Measurements from ENCODE around the gene ZFYVE1. TPM values are rescaled to one million over a fixed set of nuclear protein-coding genes. Genes with fewer than 3 reads are reported as not detected.

The ZFYVE1 gene
- polyA plus RNA-seq, 1 experiment = 31.6 TPM

DNA sequence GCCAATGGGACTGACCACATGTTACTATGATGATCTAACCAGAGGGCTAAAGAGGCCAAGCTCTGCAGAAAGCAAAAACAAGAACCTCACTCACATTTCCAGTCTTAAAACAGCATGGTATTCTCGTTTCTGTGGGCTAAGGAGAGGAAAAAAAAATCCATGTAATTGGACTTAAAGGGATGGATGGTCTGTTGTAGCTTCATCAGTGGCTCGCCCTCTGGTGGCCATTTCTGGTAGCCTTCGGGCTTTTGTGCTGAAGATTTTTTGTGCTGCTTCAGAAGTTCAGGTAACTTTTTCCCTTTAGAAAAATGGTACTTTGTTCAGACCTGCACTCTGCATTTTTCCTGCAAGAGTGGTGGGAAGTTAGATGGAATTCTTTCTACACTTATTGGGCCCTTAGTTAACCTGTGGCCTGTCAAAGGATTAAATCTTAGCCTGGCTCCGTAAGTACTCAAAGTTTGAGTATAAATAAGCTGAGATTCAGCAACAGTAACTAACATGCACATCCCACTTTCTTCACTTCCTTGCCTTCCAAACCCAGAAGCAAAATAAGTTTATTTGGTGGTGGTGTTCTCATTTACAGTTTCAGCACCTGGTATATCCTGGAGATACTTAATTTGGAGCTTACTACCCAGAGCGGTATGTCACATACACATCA lies 78.3 kb downstream of the ZFYVE1 start:
- Histone ChIP-seq H3K4me3 (ENCODE audit: low read depth, low read length) (no peak overlapping the region), H3K27me3 (ENCODE audit: control insufficient read depth, insufficient read depth, low read length) (no peaks in the 10 kb centered on the region), H3K36me3 (ENCODE audit: control insufficient read depth, insufficient read depth, low read length) (peaks cover 2% of the 10 kb centered on the region)
- ChIA-PET CTCF (interaction anchor here (0.6 to 7.2 kb wide), 30 partner anchors 9 to 456 kb away, joined by 3 to 292 read pairs (median 4); partner anchors contain the start of genes DCAF4, DPF3 and ZFYVE1), POLR2A (no interaction called here)
- DNase-seq (ENCODE audit: low read depth) = no peak
- TF ChIP-seq, protein P1, sequence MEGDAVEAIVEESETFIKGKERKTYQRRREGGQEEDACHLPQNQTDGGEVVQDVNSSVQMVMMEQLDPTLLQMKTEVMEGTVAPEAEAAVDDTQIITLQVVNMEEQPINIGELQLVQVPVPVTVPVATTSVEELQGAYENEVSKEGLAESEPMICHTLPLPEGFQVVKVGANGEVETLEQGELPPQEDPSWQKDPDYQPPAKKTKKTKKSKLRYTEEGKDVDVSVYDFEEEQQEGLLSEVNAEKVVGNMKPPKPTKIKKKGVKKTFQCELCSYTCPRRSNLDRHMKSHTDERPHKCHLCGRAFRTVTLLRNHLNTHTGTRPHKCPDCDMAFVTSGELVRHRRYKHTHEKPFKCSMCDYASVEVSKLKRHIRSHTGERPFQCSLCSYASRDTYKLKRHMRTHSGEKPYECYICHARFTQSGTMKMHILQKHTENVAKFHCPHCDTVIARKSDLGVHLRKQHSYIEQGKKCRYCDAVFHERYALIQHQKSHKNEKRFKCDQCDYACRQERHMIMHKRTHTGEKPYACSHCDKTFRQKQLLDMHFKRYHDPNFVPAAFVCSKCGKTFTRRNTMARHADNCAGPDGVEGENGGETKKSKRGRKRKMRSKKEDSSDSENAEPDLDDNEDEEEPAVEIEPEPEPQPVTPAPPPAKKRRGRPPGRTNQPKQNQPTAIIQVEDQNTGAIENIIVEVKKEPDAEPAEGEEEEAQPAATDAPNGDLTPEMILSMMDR (IDR thresholded peaks at IDR 0.05; ENCODE audit: insufficient read depth, low read depth, low read length) = peak; percentile 86

DNA sequence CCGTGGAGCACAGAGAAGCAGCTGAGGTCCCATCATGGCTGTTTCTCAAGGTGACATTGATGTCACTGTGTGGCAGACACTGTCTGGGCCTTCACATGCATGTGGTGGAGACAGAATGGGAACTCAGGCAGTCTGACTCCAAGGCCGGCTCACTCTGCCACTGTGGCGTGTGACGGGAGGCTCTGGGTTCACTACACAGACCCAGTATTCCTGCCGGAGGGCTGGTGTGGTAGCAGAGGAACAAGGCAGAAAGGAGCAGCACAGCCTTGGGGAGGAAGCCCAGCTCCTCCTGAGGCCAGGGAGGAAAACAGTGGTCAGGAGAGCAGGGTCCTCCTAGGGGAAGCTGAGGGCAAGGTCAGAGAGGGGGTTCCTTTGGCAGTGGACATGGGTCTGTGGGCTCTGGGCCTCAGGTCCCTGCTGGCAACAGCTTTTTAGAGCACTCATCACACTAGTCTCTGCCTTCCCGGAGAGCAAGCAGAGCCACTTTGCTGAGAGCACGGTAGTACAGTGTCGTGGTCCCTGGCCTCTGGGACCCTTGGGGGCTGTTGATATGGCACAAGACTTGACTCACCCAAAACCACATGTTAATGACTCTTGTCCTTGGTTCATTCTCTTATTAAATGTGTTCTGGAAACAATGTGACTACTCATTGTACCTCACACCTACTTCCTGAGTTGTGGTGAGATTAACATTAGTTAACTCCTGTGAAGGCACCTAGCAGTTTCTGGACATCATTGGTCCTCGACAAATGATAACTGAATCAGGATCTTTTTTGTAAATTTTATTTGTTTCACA lies 79.3 kb downstream of the ZFYVE1 start:
- Histone ChIP-seq H3K4me3 (ENCODE audit: low read depth, low read length) (no peak overlapping the region), H3K36me3 (ENCODE audit: control insufficient read depth, insufficient read depth, low read length) (peaks cover 9% of the 10 kb centered on the region), H3K27me3 (ENCODE audit: control insufficient read depth, insufficient read depth, low read length) (no peaks in the 10 kb centered on the region)
- ChIA-PET POLR2A (no interaction called here), CTCF (interaction anchor here (0.8 to 7.2 kb wide), 13 partner anchors 9 to 442 kb away, joined by 3 to 292 read pairs (median 13); partner anchors contain the start of gene DCAF4)
- TF ChIP-seq, protein P1 (IDR thresholded peaks at IDR 0.05; ENCODE audit: insufficient read depth, low read depth, low read length) = no peak
- no peak for DNase-seq (ENCODE audit: low read depth)

- peaks cover 9% of the 10 kb centered on the region for H3K36me3 ChIP-seq (ENCODE audit: control insufficient read depth, insufficient read depth, low read length)
- no peak for DNase-seq (ENCODE audit: low read depth)
These were observed 80.4 kb downstream of the ZFYVE1 start for GRCh38 chr14:72946491-72946890.

DNA sequence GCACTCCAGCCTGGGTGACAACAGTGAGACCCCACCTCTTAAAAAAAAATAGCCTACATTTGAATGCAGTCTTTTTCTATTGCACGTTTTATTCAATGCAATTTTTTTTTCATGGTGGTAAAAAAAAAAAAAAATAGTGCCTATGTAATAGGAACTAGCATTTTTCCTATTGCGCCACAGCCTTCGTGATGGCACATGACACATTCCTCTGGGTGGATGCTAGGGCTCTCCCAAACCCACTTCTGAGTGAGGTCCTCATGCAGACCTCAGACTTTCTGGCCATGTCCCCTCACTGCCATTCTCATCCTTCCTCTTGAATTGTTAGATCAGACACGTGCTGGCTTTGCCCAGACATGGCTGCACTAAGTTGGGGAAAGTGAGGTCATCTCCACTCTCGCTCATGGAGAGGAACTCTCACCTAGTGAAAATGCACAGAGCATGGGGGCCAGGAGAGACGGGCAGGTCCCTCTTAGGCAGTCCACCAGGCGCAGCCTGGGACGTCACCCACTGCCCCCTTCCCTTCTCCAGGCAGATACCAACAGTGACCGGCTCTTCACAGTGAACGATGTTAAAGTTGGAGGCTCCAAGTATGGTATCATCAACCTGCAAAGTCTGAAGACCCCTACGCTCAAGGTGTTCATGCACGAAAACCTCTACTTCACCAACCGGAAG lies 81.4 kb downstream of the ZFYVE1 start:
- ChIA-PET CTCF (interaction anchor here (1.3 to 7.2 kb wide), 3 partner anchors 41 to 432 kb away, joined by 4 to 292 read pairs (median 23); no protein-coding TSS in a partner anchor), POLR2A (no interaction called here)
- Histone ChIP-seq H3K36me3 (ENCODE audit: control insufficient read depth, insufficient read depth, low read length) (peaks cover 12% of the 10 kb centered on the region), H3K27me3 (ENCODE audit: control insufficient read depth, insufficient read depth, low read length) (no peaks in the 10 kb centered on the region), H3K4me3 (ENCODE audit: low read depth, low read length) (no peak overlapping the region)
- TF ChIP-seq, protein P1 (IDR thresholded peaks at IDR 0.05; ENCODE audit: insufficient read depth, low read depth, low read length) = no peak
- no peak for DNase-seq (ENCODE audit: low read depth)

More at GRCh38 chr14:72946491-72946890, 80.4 kb downstream of the ZFYVE1 start:
- TF ChIP-seq, protein P1 (IDR thresholded peaks at IDR 0.05; ENCODE audit: insufficient read depth, low read depth, low read length) = no peak
- Histone ChIP-seq H3K4me3 (ENCODE audit: low read depth, low read length) (no peak overlapping the region), H3K27me3 (ENCODE audit: control insufficient read depth, insufficient read depth, low read length) (no peaks in the 10 kb centered on the region)
- CTCF ChIA-PET = interaction anchor here (0.7 to 7.2 kb wide), 5 partner anchors 8 to 468 kb away, joined by 3 to 292 read pairs (median 15); no protein-coding TSS in a partner anchor
- POLR2A ChIA-PET = no interaction called here
